ENCODE results near the gene NPW.

Gene NPW

GRCh38 chr16:2019518-2019920 lies at the start of gene NPW:
Gene NPW, plus strand, starts transcription at chr16:2019785.
- DNase-seq, result no peak

DNA sequence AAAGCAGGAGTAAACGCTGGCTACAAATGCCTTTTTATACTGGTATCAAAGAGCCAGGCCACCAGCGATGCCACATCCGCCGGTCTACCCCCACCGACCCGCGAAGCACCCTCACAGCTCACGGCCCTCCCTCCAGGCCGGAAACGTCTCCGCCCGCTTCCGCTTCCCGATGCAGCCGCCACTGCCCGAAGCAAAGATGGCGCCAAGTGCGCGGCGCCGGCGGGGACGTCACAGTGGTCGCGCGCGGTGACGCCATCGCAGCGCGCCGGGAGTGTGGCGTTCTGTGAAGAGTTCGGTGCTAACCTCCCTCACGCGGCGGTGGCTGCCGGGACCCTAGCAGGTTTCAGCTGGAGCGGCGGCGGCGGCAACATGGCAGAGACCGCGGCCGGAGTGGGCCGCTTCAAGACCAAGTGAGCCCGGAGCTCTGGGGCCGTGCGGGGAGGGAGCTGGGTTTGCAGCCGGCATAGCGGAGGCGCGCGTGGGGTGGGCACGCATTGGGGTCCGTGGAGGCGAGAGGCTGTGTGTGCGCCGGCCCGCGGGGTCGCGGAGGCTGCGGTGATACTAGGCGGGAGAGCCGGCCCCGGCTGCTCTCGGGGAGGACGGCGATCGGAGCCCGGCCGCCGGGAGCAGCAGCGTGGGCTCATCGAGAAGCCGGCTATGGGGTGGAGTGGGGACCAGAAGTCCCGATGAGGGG lies 47.6 kb upstream of the NPW start, which contains the start of gene TBL3:
Gene TBL3 (plus strand): TSS at position 258 of the 694 bp plus-strand sequence. CDS start 112 bp downstream, at position 370.
- peak; percentile 97 for DNase-seq

DNA sequence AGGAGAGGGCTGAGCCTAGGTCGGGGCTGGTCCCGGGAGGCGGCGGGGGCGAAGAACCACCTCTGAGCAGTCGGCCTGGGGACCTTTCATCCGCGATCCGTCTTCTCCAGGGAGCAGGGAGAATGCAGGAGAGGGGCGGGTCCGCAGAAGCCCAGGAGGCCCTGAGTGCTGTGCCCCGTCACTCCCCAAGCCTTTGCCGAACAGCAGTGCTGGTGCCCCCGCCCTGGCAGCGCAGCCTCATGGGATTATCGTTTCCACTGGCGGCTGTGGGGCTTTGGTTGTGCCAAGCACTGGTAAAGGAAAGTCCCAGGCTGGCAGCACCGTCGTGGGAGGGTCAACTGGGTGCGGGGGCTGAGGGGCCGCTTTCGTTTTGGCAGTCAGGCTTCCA lies 47.1 kb upstream of the NPW start:
- DNase-seq, result no peak

GRCh38 chr16:1973461-1974156 lies 46.0 kb upstream of the NPW start:
- no peak for DNase-seq

GRCh38 chr16:1974157-1975070 lies 45.2 kb upstream of the NPW start:
- DNase-seq, result no peak

GRCh38 chr16:1975432-1976215 lies 44.0 kb upstream of the NPW start:
- no peak for DNase-seq

DNA sequence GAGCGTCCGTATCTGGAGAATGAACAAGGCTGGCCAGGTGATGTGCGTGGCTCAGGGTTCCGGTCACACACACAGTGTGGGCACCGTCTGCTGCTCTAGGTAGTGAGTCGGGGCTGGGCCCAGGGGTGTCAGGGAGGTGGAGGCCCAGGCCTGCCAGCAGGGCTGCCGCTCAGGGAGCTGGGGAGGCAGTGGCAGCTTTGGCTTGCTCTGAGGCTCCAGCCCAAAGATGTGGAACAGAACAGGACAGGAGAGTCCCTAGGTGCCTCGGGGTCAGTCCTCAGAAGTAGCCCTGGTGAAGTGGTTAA lies 43.4 kb upstream of the NPW start:
- no peak for DNase-seq

GRCh38 chr16:1976951-1977874 lies 42.4 kb upstream of the NPW start:
- no peak for DNase-seq

- no peak for DNase-seq
Observed at GRCh38 chr16:1977875-1978268, 41.7 kb upstream of the NPW start.

- no peak for DNase-seq
Observed at GRCh38 chr16:1978476-1979120, 41.0 kb upstream of the NPW start.

- no peak for DNase-seq
Observed at GRCh38 chr16:1979271-1980029, 40.1 kb upstream of the NPW start.

DNA sequence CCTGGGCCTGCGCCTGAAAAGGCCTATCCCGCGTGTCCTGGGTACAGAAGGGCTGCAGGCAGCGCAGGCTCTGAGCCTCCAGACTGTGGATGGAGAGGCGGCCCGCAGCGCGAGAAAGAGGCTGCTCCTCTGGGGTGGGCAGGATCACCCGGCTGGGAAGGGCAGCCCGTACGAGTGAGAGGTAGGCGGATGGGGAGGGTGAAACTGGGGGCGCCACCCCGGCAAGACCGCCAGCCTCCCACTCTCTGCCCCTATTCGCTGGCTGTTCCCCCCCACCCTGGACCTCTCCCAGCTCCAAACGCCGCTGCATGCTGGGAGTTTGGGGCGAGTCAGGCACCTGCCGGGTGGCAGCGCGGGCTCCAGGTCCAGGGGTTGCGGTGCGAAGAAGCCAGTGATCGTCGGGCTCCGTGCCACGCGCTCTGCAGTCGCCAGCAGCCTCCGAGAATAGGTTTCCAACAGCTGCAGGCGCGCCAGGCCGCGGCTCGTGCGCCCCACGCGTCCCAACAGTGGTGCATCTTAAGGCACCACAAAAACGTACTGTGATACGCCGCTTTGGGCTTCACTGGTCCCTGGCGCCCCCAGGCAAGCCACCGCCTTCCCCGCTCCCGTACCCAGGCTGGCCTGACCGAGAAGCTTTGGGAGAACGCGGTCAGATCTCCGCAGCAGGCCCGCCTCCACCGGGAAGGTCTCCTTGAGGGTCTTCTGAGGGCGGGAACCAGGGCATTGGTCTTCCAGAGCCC lies 39.4 kb upstream of the NPW start:
- DNase-seq, result peak; percentile 55

- DNase-seq, result no peak
Observed at GRCh38 chr16:1980770-1981087, 38.9 kb upstream of the NPW start.

DNA sequence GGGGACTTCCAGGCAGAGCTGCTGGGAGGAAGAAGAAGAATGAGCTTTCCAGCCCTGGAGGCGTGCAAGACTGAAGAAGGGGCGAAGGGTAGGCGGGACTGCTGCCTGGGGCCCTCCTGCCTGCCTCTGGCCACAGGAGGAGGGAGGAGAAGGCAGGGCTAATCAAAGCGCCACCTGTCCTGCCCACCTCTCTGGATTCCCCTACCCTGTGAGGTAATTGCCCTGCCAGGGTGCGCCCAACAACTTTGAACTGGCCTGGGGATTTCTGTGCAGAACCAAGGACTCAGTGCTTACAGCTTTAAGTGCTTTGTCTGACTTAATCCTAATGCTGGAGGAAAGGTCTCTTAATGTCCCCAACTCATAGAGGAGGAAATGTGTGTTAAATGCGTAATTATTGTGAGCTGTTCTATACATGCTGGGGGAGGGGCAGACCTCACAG lies 38.2 kb upstream of the NPW start, which contains the start of gene NOXO1:
Gene NOXO1 (minus strand): TSS at position 72 of the 439 bp plus-strand sequence. CDS start 290 bp downstream, outside the sequence.
- DNase-seq, result no peak

GRCh38 chr16:1982013-1982433 lies 37.6 kb upstream of the NPW start:
- DNase-seq, result peak; percentile 56

DNA sequence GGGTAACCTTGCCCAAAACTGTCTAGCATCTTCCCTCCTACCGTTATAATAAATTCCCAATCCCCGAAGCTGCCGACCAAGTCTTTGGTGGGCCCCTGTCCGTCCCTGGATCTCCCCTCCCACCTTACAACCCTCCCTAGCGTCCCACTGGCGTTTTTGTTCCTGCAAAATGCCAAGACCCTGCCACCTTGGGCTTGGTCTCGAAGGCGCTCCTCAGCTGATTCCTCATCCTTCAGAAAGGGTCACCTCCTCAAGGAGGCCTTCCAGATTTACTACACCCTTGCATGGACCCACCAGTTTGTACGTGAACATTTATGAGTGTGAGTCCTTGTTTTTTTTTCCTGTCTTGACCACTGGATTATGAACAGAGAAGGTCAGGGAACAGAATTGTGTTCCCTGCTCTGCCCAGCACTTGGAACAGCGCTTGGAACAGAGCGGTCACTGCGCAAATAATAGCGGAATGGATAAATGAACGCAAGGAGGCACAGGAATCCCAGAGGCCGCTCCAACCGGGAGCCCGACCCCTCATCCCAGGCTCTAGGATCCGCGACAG lies 36.5 kb upstream of the NPW start:
- no peak for DNase-seq

DNA sequence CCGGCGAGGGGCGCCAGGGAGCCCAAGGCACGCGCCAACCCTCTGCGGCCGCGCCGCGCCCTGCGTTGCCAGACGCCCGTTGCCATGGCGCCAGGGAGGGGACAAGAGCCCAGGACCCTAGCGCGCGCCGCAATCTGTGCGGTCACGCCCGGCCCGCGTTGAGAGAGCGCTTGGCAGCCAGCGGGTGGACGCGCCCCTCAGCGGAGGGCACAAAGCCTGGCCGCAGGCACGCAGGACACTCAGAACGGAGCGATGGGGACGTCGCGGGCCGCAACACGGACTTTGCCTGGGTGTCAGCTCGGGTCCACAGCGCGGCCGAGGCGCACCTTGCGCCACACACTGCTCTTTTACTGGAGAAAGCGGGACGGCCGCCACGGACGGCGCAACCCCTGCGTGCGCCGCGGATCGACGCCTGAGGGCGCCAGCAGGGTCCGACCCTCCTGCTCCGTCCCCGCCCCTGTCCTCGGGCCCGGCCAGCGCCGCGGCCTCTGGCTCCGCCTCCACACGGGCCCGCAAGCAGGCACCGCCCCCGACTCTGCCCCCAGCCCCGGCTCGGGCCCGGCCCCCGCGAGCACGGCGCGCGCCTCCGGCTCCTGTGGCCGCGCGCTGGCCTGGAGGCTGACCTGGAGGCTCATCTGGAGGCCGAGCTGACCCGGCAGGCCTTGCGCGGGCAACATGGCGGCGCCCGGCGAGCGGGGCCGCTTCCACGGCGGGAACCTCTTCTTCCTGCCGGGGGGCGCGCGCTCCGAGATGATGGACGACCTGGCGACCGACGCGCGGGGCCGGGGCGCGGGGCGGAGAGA lies 35.8 kb upstream of the NPW start, which contains the start of gene GFER:
Gene GFER (plus strand): TSS at position 650 of the 803 bp plus-strand sequence. CDS start 26 bp downstream, at position 676.
- peak; percentile 95 for DNase-seq

All from femur (tissue), 1 donor.